Endodermal cell (in vitro differentiated cells): ENCODE data around the gene SPIRE2. TPM values are rescaled to one million over a fixed set of nuclear protein-coding genes. Genes with fewer than 3 reads are reported as not detected.

Source experiments
- DNase-seq: peaks from one replicate; pipeline ENCODE4 v3.0.0-alpha.2; 2017
- H3K27ac ChIP-seq: 2 replicates; pipeline ENCODE4 v1.5.1; 2013; ENCODE audit warnings: mild to moderate bottlenecking, low read depth, low read length, moderate library complexity
- H3K27me3 ChIP-seq: 2 replicates; pipeline ENCODE4 v1.6.1; 2013; ENCODE audit warnings: mild to moderate bottlenecking, low read length, moderate library complexity; ENCODE audit not compliant: insufficient read depth, control insufficient read depth, poor library complexity, severe bottlenecking
- H3K36me3 ChIP-seq: 2 replicates; pipeline ENCODE4 v1.7.0; 2013; ENCODE audit warnings: mild to moderate bottlenecking, low read length, moderate library complexity; ENCODE audit not compliant: control insufficient read depth, insufficient read depth
- H3K4me1 ChIP-seq: one replicate; pipeline ENCODE4 v1.7.0; 2013; ENCODE audit warnings: low read length; ENCODE audit not compliant: control insufficient read depth, insufficient read depth
- H3K4me3 ChIP-seq: 2 replicates; pipeline ENCODE4 v1.5.1; 2013; ENCODE audit warnings: mild to moderate bottlenecking, low read length, moderate library complexity
- H3K9ac ChIP-seq: 2 replicates; pipeline ENCODE4 v1.6.1; 2013; ENCODE audit warnings: mild to moderate bottlenecking, low read length, moderate library complexity; ENCODE audit not compliant: poor library complexity, severe bottlenecking; ENCODE audit errors: extremely low read depth
- H3K9me3 ChIP-seq: 2 replicates; pipeline ENCODE4 v1.6.1; 2013; ENCODE audit warnings: mild to moderate bottlenecking, low read length, moderate library complexity; ENCODE audit not compliant: control insufficient read depth
- H3K27ac Mint-ChIP-seq: 2 replicates; pipeline ENCODE4 v1.8.0; 2020; ENCODE audit warnings: mixed read lengths
- H3K27me3 Mint-ChIP-seq: 2 replicates; pipeline ENCODE4 v1.8.0; 2021; ENCODE audit warnings: mild to moderate bottlenecking, mixed read lengths; ENCODE audit not compliant: insufficient read depth
- H3K36me3 Mint-ChIP-seq: 2 replicates; pipeline ENCODE4 v1.8.0; 2020; ENCODE audit warnings: low read depth, mixed read lengths
- H3K4me1 Mint-ChIP-seq: 2 replicates; pipeline ENCODE4 v1.8.0; 2020; ENCODE audit warnings: mixed read lengths
- H3K4me3 Mint-ChIP-seq: 2 replicates; pipeline ENCODE4 v1.8.0; 2020; ENCODE audit warnings: mild to moderate bottlenecking, moderate library complexity, mixed read lengths
- H3K9me3 Mint-ChIP-seq: 2 replicates; pipeline ENCODE4 v1.8.0; 2020; ENCODE audit warnings: mild to moderate bottlenecking, mixed read lengths
- CTCF ChIP-seq: fragments of 200-600 bp; sonication (generic); conservative IDR thresholded peaks from 2 replicates; pipeline ENCODE4 v1.5.0; 2021; ENCODE audit warnings: antibody characterized with exemption, mild to moderate bottlenecking
- WGBS, 2 experiments: methylation state at CpG; one replicate each; pipeline versions ENCODE4 v1.1.5 to v1.1.7; 2013; ENCODE audit warnings: missing lambda C conversion rate in 2 of 2, mixed read lengths in 1 of 2; ENCODE audit not compliant: insufficient coverage in 1 of 2, insufficient read length in 1 of 2; 5-methylcytosine and 5-hydroxymethylcytosine counted together
- total RNA-seq, 2 donors: library from RNA; stranded (reverse); fragmentation: NEBNext Ultra II Directional in 1 of 2; extraction: Animal tissue kit (Norgen Biotek cat#: 25700) in 1 of 2; gene quantifications; 2 replicates in 1 of 2; 3 replicates in 1 of 2; pipeline ENCODE4 v1.2.1, GENCODE V29; 2021

SPIRE2 gene
- total RNA-seq, 2 donors from 2014 or later = 12.8 to 12.9 TPM

- TF ChIP-seq CTCF = no peak
- Histone ChIP-seq H3K27me3 (no peaks in the 10 kb centered on the region), H3K36me3 (peaks cover 70% of the 10 kb centered on the region), H3K9ac (no peak overlapping the region), H3K9me3 (no peaks in the 10 kb centered on the region), H3K4me3 (no peak overlapping the region), H3K27ac (no peak overlapping the region), H3K4me1 (no peaks in the 10 kb centered on the region)
- no peak for DNase-seq
- Mint-ChIP-seq H3K4me3 (no peak overlapping the region), H3K4me1 (no peaks in the 10 kb centered on the region), H3K27me3 (no peaks in the 10 kb centered on the region), H3K9me3 (no peaks in the 10 kb centered on the region), H3K27ac (no peak overlapping the region), H3K36me3 (peaks cover 69% of the 10 kb centered on the region)
- WGBS, 2 experiments = 95 to 99% methylated on average over 8 to 11 of the region's 11 CpGs
Observed at GRCh38 chr16:89785523-89786155, 42.6 kb upstream of the SPIRE2 start.

GRCh38 chr16:89786474-89787364, 41.6 kb upstream of the SPIRE2 start:
- no peaks in the 10 kb centered on the region for H3K4me1 Mint-ChIP-seq
- Histone ChIP-seq H3K27me3 (no peaks in the 10 kb centered on the region), H3K9me3 (no peaks in the 10 kb centered on the region), H3K4me1 (no peaks in the 10 kb centered on the region), H3K36me3 (peaks cover 77% of the 10 kb centered on the region), H3K9ac (no peak overlapping the region), H3K27ac (no peak overlapping the region), H3K4me3 (no peak overlapping the region)
- no peak for TF ChIP-seq CTCF
- peaks cover 74% of the 10 kb centered on the region for H3K36me3 Mint-ChIP-seq
- no peaks in the 10 kb centered on the region for H3K9me3 Mint-ChIP-seq
- H3K27ac Mint-ChIP-seq = no peak overlapping the region
- no peak overlapping the region for H3K4me3 Mint-ChIP-seq
- 94% methylated on average over 21 of the region's 21 CpGs for WGBS, 2 experiments
- no peak for DNase-seq
- H3K27me3 Mint-ChIP-seq = no peaks in the 10 kb centered on the region

GRCh38 chr16:89787365-89787805, 40.9 kb upstream of the SPIRE2 start:
- Histone ChIP-seq H3K4me3 (no peak overlapping the region), H3K9ac (no peak overlapping the region), H3K4me1 (no peaks in the 10 kb centered on the region), H3K27me3 (no peaks in the 10 kb centered on the region), H3K27ac (no peak overlapping the region), H3K36me3 (peaks cover 83% of the 10 kb centered on the region), H3K9me3 (no peaks in the 10 kb centered on the region)
- no peaks in the 10 kb centered on the region for H3K27me3 Mint-ChIP-seq
- no peaks in the 10 kb centered on the region for H3K9me3 Mint-ChIP-seq
- no peaks in the 10 kb centered on the region for H3K4me1 Mint-ChIP-seq
- WGBS, 2 experiments = 93 to 98% methylated on average over 4 to 9 of the region's 9 CpGs
- H3K36me3 Mint-ChIP-seq = peaks cover 77% of the 10 kb centered on the region
- no peak for DNase-seq
- H3K4me3 Mint-ChIP-seq = no peak overlapping the region
- H3K27ac Mint-ChIP-seq = no peak overlapping the region
- TF ChIP-seq CTCF = no peak
